Caki2 (cell line): ENCODE results near the gene NAPG. TPM values are rescaled to one million over a fixed set of nuclear protein-coding genes. Genes with fewer than 3 reads are reported as not detected.
"Not testable (repeated sequence)": the region's sequence is repeated elsewhere in the genome, so short reads cannot be mapped to it uniquely, and the experiment has no call there.

Source experiments
- DNase-seq: peaks from one replicate; pipeline ENCODE4 v3.0.0-alpha.2; 2015; ENCODE audit warnings: low read depth
- in situ Hi-C: cut with HindIII; loops from 2 replicates; pipeline ENCODE4 v1.10.0; 2016; ENCODE audit warnings: low sequenced_read_pairs, low pct_unique_long_range_greater_than_20kb, mixed read lengths
- total RNA-seq: library from RNA; depleted of rRNA; stranded (reverse); fragments of >200 nt; shearing (Covaris generic); gene quantifications from 2 replicates; pipeline ENCODE4 v1.2.3, GENCODE V29; 2014; ENCODE audit warnings: low replicate concordance

The NAPG gene
- total RNA-seq, 1 experiment from 2014 or later, result 34.6 TPM

DNA sequence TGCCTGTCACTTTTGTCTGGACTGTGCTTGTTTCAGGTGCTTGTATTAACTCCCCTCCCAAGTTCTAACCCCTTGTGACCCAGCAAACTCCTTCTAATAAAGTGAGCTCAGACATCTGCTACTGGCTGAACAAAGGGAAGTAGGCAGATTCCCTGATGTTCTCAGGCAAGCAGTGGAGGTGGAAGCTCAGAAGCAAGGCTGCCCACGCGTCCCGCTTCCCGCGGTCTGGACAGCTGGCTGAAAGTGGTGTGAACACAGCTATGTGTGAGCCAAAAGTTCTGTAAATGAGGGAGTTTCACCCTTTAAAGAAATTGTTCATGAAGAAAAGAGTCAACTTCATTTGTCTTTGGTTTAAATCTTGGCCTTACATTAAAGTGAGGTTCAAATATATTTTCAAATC lies 40.0 kb downstream of the NAPG start:
- in situ Hi-C loops, result no loop called here
- no peak for DNase-seq

DNA sequence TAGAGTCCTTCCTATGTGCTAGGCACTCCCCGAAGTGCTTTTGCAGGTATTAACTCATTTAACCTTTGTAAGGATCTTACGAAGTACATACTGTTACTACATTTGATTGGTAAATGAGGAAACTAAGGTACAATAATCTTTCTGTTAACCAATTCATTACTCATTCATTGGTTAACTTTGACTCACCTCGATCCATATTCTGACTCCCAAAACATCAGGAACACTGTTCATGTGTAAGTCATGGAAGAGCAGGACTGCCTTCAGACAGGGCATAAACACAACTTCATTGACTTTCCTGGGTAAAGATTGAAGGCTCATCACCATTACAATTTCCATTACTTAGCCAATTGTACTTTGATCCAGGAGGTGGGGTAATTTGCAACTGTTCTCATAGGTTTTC lies 40.6 kb downstream of the NAPG start:
- in situ Hi-C loops, result no loop called here
- DNase-seq, result no peak

DNA sequence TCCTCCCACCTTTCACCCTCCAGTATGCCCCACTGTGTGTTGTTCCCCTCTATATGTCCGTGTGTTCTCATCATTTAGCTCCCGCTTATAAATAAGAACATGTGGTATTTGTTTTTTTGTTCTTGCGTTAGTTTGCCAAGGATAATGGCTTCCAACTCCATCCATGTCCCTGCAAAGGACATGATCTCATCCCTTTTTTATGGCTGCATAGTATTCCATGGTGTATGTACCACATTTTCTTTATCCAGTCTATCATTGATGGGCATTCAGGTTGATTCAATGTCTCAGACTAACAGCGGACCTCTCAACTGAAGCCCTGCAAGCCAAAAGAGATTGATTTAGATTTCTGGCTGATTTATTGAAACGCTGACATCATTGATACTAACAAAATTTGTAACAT lies 44.1 kb downstream of the NAPG start:
- in situ Hi-C loops, result not testable (repeated sequence)

DNA sequence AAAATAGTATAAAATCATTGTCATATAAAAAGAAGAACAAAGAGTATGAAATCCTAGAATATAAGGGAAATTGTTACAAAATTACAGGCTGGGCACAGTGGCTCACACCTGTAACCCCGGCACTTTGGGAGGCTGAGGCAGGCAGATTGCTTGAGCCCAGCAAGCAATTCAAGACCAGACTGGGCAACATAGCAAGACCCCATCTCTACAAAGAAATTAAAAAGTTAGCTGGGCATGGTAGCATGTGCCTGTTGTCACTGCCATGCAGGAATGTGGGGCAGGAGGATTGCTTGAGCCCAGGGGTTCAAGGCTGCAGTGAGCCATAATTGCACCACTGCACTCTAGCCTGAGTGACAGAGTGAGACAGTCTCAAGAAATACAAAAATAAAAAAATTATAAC lies 44.8 kb downstream of the NAPG start:
- in situ Hi-C loops, result no loop called here
- no peak for DNase-seq

More for the DNA sequence above, 44.1 kb downstream of the NAPG start:
- DNase-seq, result not testable (repeated sequence)

DNA sequence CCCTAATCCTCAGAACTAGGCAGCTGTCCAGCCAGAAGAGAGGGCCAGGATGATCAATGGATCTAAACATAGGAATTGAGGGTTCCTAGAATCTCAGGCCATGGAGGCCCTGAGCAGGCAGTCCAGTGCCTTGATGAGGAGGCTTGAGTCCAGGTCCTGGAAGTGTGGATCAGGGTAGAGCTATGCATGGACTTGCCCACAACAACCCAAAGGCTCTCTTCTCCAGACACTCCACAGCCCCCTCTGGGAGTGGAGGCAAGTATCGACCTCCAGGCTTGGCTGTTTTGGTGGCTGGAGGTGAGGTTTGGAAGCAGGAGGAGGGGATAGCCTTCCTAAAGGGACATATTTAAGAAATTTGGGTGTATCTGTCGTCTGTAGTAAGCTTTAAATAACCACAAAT lies 45.7 kb downstream of the NAPG start:
- DNase-seq, result no peak
- in situ Hi-C loops, result no loop called here

GRCh38 chr18:10573261-10573660 lies 47.4 kb downstream of the NAPG start:
- in situ Hi-C loops, DNase-seq: not testable (repeated sequence)

DNA sequence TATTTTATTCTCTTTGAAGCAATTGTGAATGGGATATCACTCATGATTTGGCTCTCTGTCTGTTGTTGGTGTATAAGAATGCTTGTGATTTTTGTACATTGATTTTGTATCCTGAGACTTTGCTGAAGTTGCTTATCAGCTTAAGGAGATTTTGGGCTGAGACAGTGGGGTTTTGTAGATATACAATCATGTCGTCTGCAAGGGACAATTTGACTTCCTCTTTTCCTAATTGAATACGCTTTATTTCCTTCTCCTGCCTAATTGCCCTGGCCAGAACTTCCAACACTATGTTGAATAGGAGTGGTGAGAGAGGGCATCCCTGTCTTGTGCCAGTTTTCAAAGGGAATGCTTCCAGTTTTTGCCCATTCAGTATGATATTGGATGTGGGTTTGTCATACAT lies 48.6 kb downstream of the NAPG start:
- in situ Hi-C loops, DNase-seq: not testable (repeated sequence)

DNA sequence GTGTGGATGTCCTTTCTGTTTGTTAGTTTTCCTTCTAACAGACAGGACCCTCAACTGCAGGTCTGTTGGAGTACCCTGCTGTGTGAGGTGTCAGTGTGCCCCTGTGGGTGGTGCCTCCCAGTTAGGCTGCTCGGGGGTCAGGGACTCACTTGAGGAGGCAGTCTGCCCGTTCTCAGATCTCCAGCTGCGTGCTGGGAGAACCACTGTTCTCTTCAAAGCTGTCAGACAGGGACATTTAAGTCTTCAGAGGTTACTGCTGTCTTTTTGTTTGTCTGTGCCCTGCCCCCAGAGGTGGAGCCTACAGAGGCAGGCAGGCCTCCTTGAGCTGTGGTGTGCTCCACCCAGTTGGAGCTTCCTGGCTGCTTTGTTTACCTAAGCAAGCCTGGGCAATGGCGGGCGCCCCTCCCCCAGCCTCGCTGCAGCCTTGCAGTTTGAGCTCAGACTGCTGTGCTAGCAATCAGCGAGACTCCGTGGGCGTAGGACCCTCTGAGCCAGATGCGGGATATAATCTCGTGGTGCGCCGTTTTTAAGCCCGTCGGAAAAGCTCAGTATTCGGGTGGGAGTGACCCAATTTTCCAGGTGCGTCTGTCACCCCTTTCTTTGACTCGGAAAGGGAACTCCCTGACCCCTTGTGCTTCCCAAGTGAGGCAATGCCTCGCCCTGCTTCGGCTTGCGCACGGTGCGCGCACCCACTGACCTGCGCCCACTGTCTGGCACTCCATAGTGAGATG lies 52.2 kb downstream of the NAPG start:
- DNase-seq, in situ Hi-C loops: not testable (repeated sequence)

DNA sequence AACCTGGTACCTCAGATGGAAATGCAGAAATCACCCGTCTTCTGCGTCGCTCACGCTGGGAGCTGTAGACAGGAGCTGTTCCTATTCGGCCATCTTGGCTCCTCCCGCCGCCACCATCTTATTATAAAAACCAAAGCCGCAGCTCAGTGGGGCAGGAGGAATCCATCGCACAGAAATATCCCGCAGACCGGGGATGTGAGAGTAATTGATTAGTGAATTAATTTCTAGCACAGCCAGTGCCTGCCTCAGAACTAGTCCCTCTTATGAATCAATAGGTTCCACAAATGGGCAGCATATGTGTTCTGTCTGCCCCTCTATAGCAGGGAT lies 52.7 kb downstream of the NAPG start:
- in situ Hi-C loops, result not testable (repeated sequence)
- peak; percentile 28 for DNase-seq

DNA sequence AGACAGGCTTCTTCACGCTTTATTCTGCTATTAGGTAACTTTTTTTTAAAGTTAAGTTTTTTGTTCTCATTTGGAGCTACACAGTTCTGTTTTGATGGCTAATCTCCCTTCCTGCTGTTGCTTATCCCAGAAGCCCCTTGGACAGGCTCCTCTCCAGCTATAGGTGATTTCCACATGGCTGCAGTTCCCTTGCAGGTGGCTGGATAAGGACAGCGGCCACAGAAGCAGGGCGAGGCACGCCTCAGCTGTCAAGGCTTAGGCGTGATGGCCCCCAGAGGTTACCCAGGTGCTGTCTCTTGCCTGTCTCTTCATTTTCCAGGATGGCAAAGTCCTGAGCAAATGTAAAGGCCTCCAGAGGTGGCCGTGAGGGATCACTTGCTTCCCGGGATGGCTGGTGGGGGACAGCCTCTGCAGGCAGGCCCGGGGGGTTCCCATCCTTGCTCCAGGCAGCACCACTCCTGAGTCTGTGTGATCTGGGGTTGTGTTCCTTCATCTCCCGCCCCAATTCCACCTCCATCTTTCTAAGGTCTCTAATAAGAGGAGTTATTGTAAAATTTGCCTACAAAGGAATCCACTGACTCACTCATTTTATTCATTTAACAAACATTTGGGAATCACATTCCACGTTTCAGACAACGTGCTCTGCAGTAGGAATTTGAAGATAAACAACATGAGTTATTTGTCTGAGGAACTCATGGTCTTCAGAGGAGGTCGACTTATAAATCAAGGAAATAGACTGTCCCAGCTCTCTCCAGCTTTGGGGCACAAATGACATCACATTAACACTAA lies 53.4 kb downstream of the NAPG start:
- in situ Hi-C loops, result no loop called here
- DNase-seq, result peak; percentile 30

- in situ Hi-C loops, result no loop called here
Measured at GRCh38 chr18:10580215-10580614, 54.4 kb downstream of the NAPG start.

GRCh38 chr18:10585260-10585659 lies 59.4 kb downstream of the NAPG start:
- DNase-seq, result no peak
- in situ Hi-C loops, result no loop called here

More at GRCh38 chr18:10580215-10580614, 54.4 kb downstream of the NAPG start:
- no peak for DNase-seq

DNA sequence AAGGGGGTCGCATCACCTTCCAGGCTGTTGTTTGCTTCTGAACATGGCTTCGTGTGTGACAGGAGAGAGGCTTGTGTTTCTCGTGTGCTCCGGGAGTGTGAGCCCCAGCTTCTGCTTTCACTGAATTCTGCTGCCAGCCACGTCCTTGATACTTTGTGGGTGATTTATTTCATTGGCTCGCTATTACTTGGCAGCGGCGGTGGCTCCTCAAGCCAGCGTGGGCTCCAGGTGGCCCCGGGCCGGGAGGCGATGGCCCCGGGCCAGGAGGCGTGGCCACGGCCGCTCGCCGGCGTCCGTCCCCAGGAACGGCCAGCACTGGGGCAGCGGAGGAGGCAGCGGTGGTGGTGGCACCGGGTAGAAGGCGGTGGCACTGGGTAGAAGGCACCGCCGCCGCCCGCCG lies 63.1 kb downstream of the NAPG start:
- in situ Hi-C loops, result no loop called here
- DNase-seq, result peak; percentile 52

DNA sequence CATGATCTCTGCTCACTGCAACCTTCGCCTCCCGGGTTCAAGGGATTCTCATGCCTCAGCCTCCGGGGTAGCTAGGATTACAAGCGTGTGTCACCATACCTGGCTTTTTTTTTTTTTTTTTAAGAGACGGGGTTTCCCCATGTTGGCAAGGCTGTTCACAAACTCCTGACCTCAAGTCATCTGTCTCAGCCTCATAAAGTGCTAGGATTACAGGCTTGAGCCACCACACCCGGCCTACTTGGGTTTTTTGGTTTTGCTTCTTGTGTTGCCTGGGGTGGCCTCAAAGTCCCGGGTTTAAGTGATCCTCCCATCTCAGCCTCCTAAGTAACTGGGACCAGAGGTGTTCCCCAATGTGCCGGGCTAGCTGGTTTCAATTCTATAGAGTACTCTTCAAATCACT lies 64.6 kb downstream of the NAPG start:
- peak; percentile 16 for DNase-seq
- in situ Hi-C loops, result no loop called here

DNA sequence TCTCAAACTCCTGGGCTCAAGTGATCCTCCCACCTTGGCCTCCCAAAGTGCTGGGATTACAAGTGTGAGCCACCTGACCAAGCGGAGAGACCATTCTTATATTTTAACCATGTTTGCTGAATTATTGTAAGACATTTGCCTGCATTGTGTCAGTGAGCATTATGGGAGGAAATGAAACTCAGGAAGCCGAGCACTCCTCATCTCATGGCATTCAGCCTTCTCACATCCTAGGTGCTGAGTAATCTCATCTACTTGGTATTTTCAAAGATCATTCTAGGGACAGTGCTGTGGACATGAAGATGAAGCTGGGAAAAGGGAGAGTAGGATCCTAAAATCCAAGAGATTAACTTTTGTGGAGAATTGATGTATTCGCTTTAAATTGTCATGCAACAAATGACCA lies 66.1 kb downstream of the NAPG start:
- in situ Hi-C loops, result no loop called here
- no peak for DNase-seq

DNA sequence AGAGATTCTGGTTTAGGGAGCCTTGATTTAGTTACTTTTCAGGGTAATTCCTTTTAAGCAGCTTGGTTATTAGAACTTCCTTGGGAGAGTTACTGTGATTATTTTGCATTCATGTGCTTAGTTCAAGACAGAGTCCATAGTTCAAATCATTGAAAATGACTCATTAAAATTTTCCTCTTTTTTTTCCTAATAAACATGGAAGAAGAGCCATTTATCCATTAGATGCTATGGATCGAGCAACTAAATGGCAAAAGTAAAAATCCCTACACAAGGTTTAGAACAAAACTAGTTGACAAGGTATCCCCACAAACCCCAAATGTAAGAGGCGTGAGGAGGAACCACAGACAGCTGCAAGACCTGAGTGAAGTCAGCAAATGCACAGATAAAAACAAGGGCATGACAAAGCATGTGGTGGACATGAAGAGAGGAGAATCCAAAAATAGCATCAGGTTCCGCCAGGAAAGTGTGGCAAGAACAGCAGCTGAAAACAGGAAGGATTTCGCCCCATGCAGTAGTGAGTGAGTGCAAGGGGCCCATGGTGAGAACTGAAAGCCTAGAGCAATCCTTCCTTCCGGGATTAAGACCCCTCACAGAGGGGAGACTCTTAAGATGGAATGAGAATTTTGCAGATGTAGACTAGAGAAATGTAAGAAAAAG lies 67.7 kb downstream of the NAPG start:
- in situ Hi-C loops, DNase-seq: not testable (repeated sequence)

DNA sequence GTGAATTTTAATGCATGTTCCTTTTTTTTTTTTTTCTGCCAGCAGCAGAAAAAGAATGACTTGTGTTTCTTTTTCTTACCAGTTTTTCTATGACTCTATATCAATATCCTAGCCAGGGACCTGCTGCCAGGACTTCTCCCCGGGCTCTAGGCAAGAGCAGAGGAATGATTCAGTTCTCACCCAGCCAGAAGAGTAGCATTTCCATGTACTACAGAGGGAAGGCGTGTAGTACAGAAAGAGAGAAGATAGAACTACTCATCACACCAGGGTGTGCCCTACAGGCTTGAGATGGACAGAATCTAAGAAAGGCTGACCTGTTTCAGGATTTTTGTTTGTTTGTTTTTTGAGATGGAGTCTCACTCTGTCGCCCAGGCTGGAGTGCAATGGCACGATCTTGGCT lies 70.1 kb downstream of the NAPG start:
- DNase-seq, in situ Hi-C loops: not testable (repeated sequence)

- DNase-seq, in situ Hi-C loops: not testable (repeated sequence)
Measured at GRCh38 chr18:10597695-10598094, 71.9 kb downstream of the NAPG start.

DNA sequence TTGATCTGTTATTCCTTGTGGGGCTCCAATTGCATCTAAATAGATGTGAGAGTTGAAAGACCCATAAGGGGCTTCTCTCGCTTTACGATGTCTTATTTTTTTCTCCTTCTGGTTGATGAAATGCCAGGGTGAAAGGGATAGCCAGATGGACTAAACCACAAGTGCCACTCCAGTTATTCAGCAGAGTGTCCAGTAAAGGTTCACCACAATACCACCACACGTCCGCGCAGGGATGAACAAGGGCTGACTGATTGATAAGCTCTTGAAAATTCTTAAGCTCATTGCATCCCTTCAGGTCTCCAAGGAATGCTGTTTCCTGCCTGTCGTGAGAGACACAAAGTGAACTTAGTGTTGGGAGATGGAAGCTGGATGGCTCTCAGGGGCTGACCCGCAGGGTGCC lies 74.9 kb downstream of the NAPG start:
- in situ Hi-C loops, DNase-seq: not testable (repeated sequence)
